Mucosa of rectum (tissue), 2 donors: ENCODE results near the gene TEAD3.
A peak's percentile ranks its signal among the peaks of the same experiment; 100 is the strongest.

Experiments
- H3K27ac ChIP-seq, 2 donors: one replicate each; pipeline ENCODE4 v1.7.0; 2013; ENCODE audit warnings: inconsistent platforms in 2 of 2, low read depth in 2 of 2, low read length in 2 of 2
- H3K27me3 ChIP-seq, 2 donors: one replicate each; pipeline ENCODE4 v1.7.0; 2013; ENCODE audit warnings: low read length in 2 of 2; ENCODE audit not compliant: control insufficient read depth in 2 of 2, insufficient read depth in 2 of 2
- H3K36me3 ChIP-seq, 2 donors: one replicate each; pipeline ENCODE4 v1.7.0; 2013; ENCODE audit warnings: low read length in 2 of 2; ENCODE audit not compliant: control insufficient read depth in 2 of 2, insufficient read depth in 2 of 2
- H3K4me1 ChIP-seq, 2 donors: one replicate each; pipeline ENCODE4 v1.7.0; 2013; ENCODE audit warnings: low read length in 2 of 2, mild to moderate bottlenecking in 1 of 2; ENCODE audit not compliant: control insufficient read depth in 2 of 2, insufficient read depth in 2 of 2
- H3K4me3 ChIP-seq, 2 donors: one replicate each; pipeline ENCODE4 v1.7.0; 2013; ENCODE audit warnings: low read length in 2 of 2
- H3K9ac ChIP-seq, 2 donors: one replicate each; pipeline ENCODE4 v1.7.0; 2013; ENCODE audit warnings: low read length in 2 of 2, low read depth in 1 of 2, mild to moderate bottlenecking in 1 of 2
- H3K9me3 ChIP-seq, 2 donors: one replicate each; pipeline ENCODE4 v1.7.0; 2013; ENCODE audit warnings: low read length in 2 of 2; ENCODE audit not compliant: control insufficient read depth in 2 of 2
- donor health status: healthy.
- donor health status: Normal muscosa, but diverticular disease.

The TEAD3 gene

DNA sequence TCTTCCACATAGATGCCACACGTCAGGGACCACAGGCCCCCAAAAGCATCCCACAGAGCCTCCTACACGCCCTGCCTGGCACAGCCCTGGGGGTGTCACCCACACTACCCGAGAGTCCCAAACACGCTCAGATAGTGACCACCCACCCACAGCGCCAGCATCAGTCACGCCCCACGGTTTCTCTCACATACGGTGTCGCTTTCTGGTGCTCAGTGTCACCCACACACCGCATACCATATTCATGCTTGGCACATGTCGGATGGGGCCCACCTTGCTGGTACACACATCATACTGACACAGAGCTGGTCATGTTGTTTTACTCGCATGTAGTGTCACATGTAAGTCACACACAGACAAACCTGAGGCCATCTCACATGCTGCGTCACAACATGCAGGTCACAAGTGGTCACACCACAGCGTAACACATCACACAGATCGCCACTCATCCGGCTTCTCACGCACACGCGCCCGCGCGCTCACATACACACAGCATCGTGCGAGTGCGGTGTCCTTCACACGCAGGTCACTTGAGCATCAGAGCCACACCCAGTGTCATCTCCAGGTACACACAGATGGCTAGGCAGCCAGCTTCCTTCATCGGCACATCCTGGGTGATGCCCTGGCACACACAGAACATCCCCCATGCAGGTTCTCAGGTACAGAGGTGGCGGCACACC is 3.4 kb downstream of the TEAD3 start:
- peaks cover 0 to 4% of the 10 kb centered on the region in 2 donors for H3K36me3 ChIP-seq
- peaks cover 39 to 51% of the 10 kb centered on the region in 2 donors for H3K4me1 ChIP-seq
- H3K4me3 ChIP-seq: peak overlapping the region in 1 of 2 donors; percentile 18
- H3K9me3 ChIP-seq: no peaks in the 10 kb centered on the region
- peak overlapping the region; percentile 25 to 52 for H3K27ac ChIP-seq
- peak overlapping the region; percentile 22 to 34 for H3K9ac ChIP-seq
- H3K27me3 ChIP-seq: no peaks in the 10 kb centered on the region

DNA sequence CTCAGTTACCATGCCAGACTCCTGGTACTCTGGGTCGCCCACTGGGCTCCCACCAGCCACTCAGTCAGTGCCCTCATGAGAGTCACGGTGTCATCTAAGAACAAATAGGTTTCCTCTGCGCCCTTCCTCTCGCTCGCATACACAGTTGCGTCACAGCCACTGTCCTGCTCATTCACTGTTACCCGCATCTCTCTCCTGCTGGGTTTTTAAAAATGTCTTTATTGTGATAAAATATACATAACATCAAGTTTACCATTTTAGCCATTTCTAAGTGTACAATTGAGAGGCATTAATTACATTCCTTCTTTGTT is 4.0 kb downstream of the TEAD3 start:
- no peak overlapping the region for H3K4me3 ChIP-seq
- peak overlapping the region; percentile 75 to 77 for H3K27ac ChIP-seq
- peaks cover 0 to 4% of the 10 kb centered on the region in 2 donors for H3K36me3 ChIP-seq
- H3K27me3 ChIP-seq: no peaks in the 10 kb centered on the region
- peaks cover 40 to 51% of the 10 kb centered on the region in 2 donors for H3K4me1 ChIP-seq
- H3K9me3 ChIP-seq: no peaks in the 10 kb centered on the region
- H3K9ac ChIP-seq: no peak overlapping the region

DNA sequence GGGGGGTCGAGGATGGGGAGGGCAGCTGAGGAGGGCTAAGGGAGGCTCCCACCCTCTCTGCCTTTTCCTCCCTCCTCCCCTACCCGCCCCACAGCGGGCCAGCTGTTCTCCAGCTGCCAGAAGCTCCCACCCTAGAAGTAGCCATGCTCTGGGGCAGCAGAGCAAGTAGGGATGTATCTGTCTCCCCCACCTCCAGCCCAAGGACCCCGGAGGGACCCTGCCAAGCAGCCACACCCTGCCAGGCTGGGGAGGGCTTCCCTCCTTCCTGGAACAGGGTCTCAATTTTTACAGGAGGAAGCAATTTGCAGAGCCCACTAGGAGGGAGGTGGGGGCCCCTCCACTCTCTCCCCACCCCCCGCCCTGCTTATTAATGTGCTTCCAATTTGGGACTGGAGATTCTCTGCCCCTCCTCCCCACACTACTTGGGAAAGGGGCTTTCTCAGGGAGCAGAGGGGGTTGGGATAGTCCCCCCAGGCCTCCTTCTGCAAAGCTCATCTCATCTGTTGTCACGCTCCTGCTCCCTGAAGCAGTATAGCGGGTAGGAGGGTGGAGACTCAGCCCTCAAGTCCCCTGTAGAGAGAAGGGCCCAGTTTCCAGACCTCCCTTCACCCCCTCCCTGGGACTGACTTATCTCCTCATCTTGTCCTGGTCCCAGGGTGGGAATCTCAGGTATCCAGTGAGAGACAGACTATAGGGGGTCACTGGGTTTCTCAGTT is 4.5 kb downstream of the TEAD3 start:
- Histone ChIP-seq H3K36me3 (peaks cover 0 to 4% of the 10 kb centered on the region in 2 donors), H3K4me3 (no peak overlapping the region), H3K27me3 (no peaks in the 10 kb centered on the region), H3K9ac (peak overlapping the region in 1 of 2 donors; percentile 53), H3K9me3 (no peaks in the 10 kb centered on the region), H3K4me1 (peaks cover 42 to 55% of the 10 kb centered on the region in 2 donors), H3K27ac (peak overlapping the region; percentile 75 to 77)

- Histone ChIP-seq H3K4me1 (peaks cover 49 to 62% of the 10 kb centered on the region in 2 donors), H3K27me3 (no peaks in the 10 kb centered on the region), H3K27ac (peak overlapping the region; percentile 75 to 77), H3K9me3 (no peaks in the 10 kb centered on the region), H3K9ac (peak overlapping the region in 1 of 2 donors; percentile 31), H3K36me3 (peaks cover 0 to 4% of the 10 kb centered on the region in 2 donors), H3K4me3 (no peak overlapping the region)
Measured at GRCh38 chr6:35491558-35492257, 5.2 kb downstream of the TEAD3 start.

- no peaks in the 10 kb centered on the region for H3K27me3 ChIP-seq
- peak overlapping the region; percentile 75 to 77 for H3K27ac ChIP-seq
- H3K36me3 ChIP-seq: peaks cover 0 to 4% of the 10 kb centered on the region in 2 donors
- H3K4me3 ChIP-seq: no peak overlapping the region
- no peaks in the 10 kb centered on the region for H3K9me3 ChIP-seq
- peaks cover 56 to 68% of the 10 kb centered on the region in 2 donors for H3K4me1 ChIP-seq
- peak overlapping the region in 1 of 2 donors; percentile 29 for H3K9ac ChIP-seq
Measured at GRCh38 chr6:35490821-35491557, 5.9 kb downstream of the TEAD3 start.

- peaks cover 61 to 68% of the 10 kb centered on the region in 2 donors for H3K4me1 ChIP-seq
- H3K36me3 ChIP-seq: peaks cover 0 to 4% of the 10 kb centered on the region in 2 donors
- no peaks in the 10 kb centered on the region for H3K27me3 ChIP-seq
- H3K9ac ChIP-seq: peak overlapping the region in 1 of 2 donors; percentile 29
- H3K27ac ChIP-seq: peak overlapping the region; percentile 75 to 77
- H3K9me3 ChIP-seq: no peaks in the 10 kb centered on the region
- H3K4me3 ChIP-seq: no peak overlapping the region
Measured at GRCh38 chr6:35489995-35490791, 6.7 kb downstream of the TEAD3 start.

- Histone ChIP-seq H3K27me3 (no peaks in the 10 kb centered on the region), H3K9ac (peak overlapping the region; percentile 32 to 49), H3K27ac (peak overlapping the region; percentile 59 to 96), H3K4me3 (no peak overlapping the region), H3K9me3 (no peaks in the 10 kb centered on the region), H3K4me1 (peaks cover 59 to 63% of the 10 kb centered on the region in 2 donors), H3K36me3 (peaks cover under 1 to 8% of the 10 kb centered on the region in 2 donors)
Measured at GRCh38 chr6:35489066-35489465, 7.8 kb downstream of the TEAD3 start.

GRCh38 chr6:35488517-35488862 is 8.4 kb downstream of the TEAD3 start:
- Histone ChIP-seq H3K27ac (peak overlapping the region; percentile 96 to 98), H3K9ac (peak overlapping the region; percentile 74 to 75), H3K4me1 (peaks cover 54 to 57% of the 10 kb centered on the region in 2 donors), H3K36me3 (peaks cover 4 to 6% of the 10 kb centered on the region in 2 donors), H3K4me3 (peak overlapping the region in 1 of 2 donors; percentile 37), H3K9me3 (no peaks in the 10 kb centered on the region), H3K27me3 (no peaks in the 10 kb centered on the region)
